Measurements from ENCODE around the gene DIPK1A.
"Not testable (repeated sequence)": the region's sequence is repeated elsewhere in the genome, so short reads cannot be mapped to it uniquely, and the experiment has no call there.

DIPK1A gene

DNA sequence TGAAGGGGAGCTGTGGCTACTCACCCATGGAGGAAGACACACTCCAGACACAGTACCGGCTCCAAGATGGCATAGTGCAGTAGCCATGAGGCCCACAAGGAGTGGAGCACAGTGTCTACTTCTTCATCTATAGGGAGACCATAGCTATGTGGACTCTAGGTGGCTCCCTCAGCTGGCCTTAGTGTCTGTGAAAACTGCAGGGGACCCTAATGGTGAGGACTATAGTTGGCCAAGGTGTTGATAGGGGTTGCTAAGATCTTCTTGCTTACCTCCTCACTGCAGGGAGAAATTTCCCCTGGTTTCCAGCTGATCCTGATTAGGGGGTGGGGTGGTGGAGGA lies 58.9 kb downstream of the DIPK1A start:
- ATAC-seq (ENCODE audit: low read depth) (no peak), DNase-seq (ENCODE audit: low spot score in 2 of 2) (no peak)
- H3K36me3 Mint-ChIP-seq = peaks cover 26% of the 10 kb centered on the region
- H3K27ac Mint-ChIP-seq = no peak overlapping the region
- no peaks in the 10 kb centered on the region for H3K27me3 Mint-ChIP-seq
- H3K9me3 Mint-ChIP-seq = peaks cover 5% of the 10 kb centered on the region
- peaks cover 29% of the 10 kb centered on the region for H3K4me1 Mint-ChIP-seq
- H3K4me3 Mint-ChIP-seq = no peak overlapping the region

DNA sequence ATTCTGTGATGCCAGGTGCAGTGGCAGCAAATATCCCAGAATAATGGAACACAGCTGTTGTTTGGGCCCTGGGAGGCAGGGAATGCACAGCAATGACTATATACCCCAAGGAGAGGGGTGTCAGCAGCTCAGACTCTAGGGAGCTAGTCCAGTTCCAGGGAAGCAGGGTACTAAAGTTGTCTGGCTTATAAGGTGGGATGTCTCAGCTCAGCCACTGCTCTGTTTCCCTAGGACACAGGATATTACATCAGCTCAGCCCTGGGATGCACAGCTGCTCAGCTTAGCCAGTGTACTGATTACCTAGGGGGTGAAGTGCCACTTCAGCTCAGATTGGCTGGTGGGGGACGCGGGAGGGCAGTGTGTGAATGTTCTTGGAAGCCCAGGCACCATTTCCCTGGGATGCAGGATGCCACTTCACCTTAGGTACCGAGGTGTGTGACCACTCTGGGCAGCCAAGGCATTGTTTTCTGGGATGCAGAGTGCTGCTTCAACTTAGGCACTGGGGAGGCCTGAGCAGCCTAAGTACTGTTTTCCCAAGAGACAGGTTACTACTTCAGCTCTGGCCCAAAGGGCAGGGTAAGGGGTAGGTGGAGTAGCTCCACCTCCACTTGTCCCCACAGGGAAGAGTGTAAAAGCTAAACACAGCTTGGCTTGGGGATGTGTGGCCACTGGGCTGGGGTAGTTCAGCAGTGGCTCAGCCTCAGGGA lies 59.4 kb downstream of the DIPK1A start:
- ATAC-seq (ENCODE audit: low read depth) (no peak), DNase-seq (ENCODE audit: low spot score in 2 of 2) (no peak)
- Mint-ChIP-seq H3K4me3 (no peak overlapping the region), H3K36me3 (peaks cover 26% of the 10 kb centered on the region), H3K27ac (no peak overlapping the region), H3K9me3 (peaks cover 5% of the 10 kb centered on the region), H3K27me3 (no peaks in the 10 kb centered on the region), H3K4me1 (peaks cover 29% of the 10 kb centered on the region)

DNA sequence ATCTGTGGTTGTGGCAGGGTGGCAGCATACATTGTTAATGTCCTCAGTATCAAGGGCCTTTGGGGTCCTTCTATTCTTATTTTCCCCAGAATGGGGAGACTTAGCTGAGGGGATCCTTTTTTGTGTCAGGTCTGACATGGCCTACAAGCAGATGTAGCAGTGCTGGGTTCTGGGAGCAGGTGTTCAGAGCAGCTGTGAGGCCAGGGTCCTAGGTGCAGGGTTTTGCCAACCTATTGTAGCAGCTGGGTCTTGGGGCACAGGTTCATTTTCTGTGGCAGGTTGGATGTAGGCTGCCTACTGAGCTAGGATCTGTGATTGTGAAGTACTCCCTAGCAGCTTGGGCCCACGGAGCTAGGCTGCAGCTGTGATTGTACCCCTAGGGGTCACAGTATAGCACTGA lies 60.1 kb downstream of the DIPK1A start:
- no peak for DNase-seq (ENCODE audit: low spot score in 2 of 2)
- Mint-ChIP-seq H3K4me1 (peaks cover 29% of the 10 kb centered on the region), H3K36me3 (peaks cover 25% of the 10 kb centered on the region), H3K27ac (no peak overlapping the region), H3K9me3 (peaks cover 5% of the 10 kb centered on the region), H3K27me3 (no peaks in the 10 kb centered on the region), H3K4me3 (no peak overlapping the region)
- ATAC-seq (ENCODE audit: low read depth) = no peak

DNA sequence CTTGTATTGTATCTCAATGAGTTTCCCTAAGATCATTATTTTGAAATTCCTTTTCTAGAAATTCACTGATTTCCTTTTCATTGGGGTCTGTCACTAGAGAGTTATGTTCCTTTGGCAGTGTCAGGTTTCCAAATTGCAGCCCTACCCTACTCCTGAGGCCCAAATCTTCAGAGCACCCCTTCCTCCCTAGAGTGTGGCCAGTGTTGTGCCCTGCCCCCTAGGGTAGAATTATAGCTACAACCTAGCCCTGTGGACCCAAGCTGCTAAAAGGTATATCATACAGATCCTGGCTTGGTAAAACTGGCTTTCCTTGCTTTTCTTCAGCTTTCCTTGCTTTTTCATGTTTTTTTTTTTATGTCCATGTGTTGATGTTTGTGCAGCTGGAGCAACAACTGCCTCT lies 60.7 kb downstream of the DIPK1A start:
- Mint-ChIP-seq H3K4me1 (peaks cover 31% of the 10 kb centered on the region), H3K4me3 (no peak overlapping the region), H3K27ac (no peak overlapping the region)

DNA sequence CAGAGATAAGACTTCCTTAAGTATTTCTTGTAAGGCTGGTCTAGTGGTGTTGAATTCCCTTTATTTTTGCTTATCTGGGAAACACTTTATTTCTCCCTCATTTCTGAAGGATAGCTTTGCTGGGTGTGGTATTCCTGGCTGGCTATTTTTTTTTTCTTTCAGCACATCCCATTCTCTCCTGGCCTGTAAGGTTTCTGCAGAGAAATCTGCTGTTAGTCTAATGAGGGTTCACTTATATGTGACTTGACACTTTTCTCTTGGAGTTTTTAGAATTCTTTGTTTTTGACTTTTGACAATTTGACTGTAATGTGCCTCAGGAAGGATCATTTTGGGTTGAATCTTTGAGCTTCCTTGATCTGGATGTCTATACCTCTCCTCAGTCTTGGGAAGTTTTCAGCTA lies 61.5 kb downstream of the DIPK1A start:
- H3K4me3 Mint-ChIP-seq = no peak overlapping the region
- peaks cover 5% of the 10 kb centered on the region for H3K9me3 Mint-ChIP-seq
- H3K4me1 Mint-ChIP-seq = peaks cover 28% of the 10 kb centered on the region
- H3K27ac Mint-ChIP-seq = no peak overlapping the region
- ATAC-seq (ENCODE audit: low read depth) (no peak), DNase-seq (ENCODE audit: low spot score in 2 of 2) (no peak)
- no peaks in the 10 kb centered on the region for H3K27me3 Mint-ChIP-seq
- H3K36me3 Mint-ChIP-seq = peaks cover 20% of the 10 kb centered on the region

More for the DNA sequence above, 60.7 kb downstream of the DIPK1A start:
- H3K27me3 Mint-ChIP-seq = no peaks in the 10 kb centered on the region
- ATAC-seq (ENCODE audit: low read depth) (no peak), DNase-seq (ENCODE audit: low spot score in 2 of 2) (no peak)
- peaks cover 24% of the 10 kb centered on the region for H3K36me3 Mint-ChIP-seq
- H3K9me3 Mint-ChIP-seq = peaks cover 5% of the 10 kb centered on the region

DNA sequence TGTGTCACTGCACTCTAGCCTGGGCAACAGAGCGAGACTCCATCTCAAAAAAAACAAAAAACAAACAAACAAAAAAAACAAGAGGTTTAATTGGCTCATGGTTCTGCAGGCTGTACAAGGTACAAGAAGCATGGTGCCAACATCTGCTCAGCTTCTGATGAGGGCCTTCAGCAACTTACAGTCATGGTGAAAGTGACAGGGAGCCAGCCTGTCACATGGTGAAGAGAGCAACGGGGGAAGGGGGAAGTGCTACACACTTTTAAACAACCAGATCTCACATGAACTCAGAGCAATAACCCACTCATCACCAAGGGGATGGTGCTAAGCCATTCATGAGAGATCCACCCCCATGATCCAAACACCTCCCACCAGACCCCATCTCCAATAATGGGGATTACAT lies 63.2 kb downstream of the DIPK1A start:
- Mint-ChIP-seq H3K36me3 (peaks cover 20% of the 10 kb centered on the region), H3K27ac (peak overlapping the region; percentile 41), H3K4me3 (peak overlapping the region; percentile 5), H3K4me1 (peaks cover 24% of the 10 kb centered on the region)
- H3K27me3 Mint-ChIP-seq; H3K9me3 Mint-ChIP-seq; DNase-seq (ENCODE audit: low spot score in 2 of 2): not testable (repeated sequence)
- ATAC-seq (ENCODE audit: low read depth) = peak; percentile 59

DNA sequence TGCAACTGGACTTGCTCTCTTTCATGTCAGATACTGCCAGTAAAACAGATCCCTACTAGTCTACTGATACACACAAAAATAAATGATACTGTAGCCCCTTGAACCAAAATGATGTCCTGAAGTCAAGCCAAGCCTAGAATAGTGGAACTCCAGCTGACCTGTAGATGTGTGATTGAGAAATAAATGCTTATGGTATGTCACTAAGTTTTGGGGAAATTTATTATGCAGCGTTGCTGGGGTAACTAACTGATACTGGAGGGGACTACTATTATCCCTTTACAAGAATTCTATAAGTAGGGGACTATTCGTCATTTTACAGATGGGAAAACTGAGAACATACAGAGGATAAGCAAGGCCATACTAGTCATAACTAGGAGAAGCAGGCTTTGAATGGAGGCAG lies 73.8 kb downstream of the DIPK1A start:
- DNase-seq (ENCODE audit: low spot score in 2 of 2) = no peak
- Mint-ChIP-seq H3K27me3 (no peaks in the 10 kb centered on the region), H3K9me3 (peaks cover 1% of the 10 kb centered on the region), H3K4me1 (peaks cover 24% of the 10 kb centered on the region), H3K4me3 (no peak overlapping the region), H3K27ac (peak overlapping the region; percentile 25), H3K36me3 (peaks cover 1% of the 10 kb centered on the region)
- no peak for ATAC-seq (ENCODE audit: low read depth)

DNA sequence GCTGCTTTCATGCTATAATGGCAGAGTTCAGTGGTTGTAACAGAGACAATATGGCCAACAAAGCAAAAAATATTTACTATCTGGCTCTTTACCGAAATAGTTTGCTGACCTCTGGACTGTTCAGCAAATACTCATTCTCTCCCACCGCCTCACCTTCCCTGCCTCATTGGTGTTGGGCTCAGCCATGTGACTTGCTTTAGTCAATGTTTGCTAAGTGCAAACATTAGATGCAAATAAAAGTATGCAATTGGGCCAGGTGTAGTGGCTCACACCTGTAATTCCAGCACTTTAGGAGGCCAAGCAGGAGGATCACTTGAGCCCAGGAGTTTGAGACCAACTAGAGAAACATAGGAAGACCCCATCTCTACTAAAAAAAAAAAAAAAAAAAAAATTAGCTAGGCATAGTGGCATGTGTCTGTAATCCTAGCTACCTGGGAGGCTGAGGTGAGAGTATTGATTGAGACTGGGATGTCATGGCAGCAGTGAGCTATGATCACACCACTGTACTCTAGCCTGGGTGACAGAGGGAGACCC lies 74.3 kb downstream of the DIPK1A start:
- ATAC-seq (ENCODE audit: low read depth) = no peak
- H3K27ac Mint-ChIP-seq = peak overlapping the region; percentile 25
- H3K4me3 Mint-ChIP-seq = no peak overlapping the region
- H3K27me3 Mint-ChIP-seq = no peaks in the 10 kb centered on the region
- DNase-seq (ENCODE audit: low spot score in 2 of 2) = no peak
- H3K36me3 Mint-ChIP-seq = peaks cover 4% of the 10 kb centered on the region
- H3K4me1 Mint-ChIP-seq = peaks cover 27% of the 10 kb centered on the region
- H3K9me3 Mint-ChIP-seq = peaks cover 1% of the 10 kb centered on the region

DNA sequence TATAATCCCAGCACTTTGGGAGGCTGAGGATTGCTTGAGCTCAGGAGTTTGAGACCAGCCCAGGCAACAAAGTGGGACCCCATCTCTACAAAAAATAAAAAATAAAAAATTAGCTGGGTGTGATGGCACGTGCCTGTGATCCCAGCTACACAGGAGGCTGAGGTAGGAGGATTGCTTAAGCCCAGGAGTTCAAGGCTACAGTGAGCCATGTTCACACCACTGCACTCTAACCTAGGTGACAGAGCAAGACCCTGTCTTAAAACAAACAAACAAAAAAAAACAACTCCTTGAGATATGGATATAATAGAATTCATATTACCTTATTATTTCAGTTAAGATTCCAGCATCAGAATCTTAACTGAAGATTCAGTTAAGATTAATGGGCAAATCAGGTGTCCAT lies 77.1 kb downstream of the DIPK1A start:
- DNase-seq (ENCODE audit: low spot score in 2 of 2) (no peak), ATAC-seq (ENCODE audit: low read depth) (no peak)
- peaks cover 5% of the 10 kb centered on the region for H3K36me3 Mint-ChIP-seq

DNA sequence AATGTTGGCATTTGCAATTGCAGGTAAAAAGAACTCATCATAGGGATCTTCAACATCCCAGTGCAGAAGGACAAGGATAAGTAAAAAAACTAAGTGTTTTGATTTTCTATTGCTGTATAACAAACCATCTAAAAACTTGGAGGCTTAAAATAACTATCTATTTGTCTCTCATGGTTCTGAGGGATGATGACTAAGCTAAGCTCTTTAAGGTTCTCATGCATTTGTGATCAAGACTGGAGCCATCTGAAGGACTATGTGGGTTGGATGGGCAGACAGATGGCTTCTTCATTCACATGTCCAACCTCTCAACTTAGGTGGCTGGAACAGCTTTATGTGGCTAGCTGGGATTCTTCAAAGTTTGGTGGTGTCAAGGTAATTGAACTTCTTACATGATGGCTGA lies 78.0 kb downstream of the DIPK1A start:
- Mint-ChIP-seq H3K27ac (peak overlapping the region; percentile 75), H3K9me3 (no peaks in the 10 kb centered on the region), H3K27me3 (no peaks in the 10 kb centered on the region), H3K36me3 (peaks cover 4% of the 10 kb centered on the region), H3K4me1 (peaks cover 29% of the 10 kb centered on the region), H3K4me3 (no peak overlapping the region)
- ATAC-seq (ENCODE audit: low read depth) (no peak), DNase-seq (ENCODE audit: low spot score in 2 of 2) (no peak)

More for the DNA sequence above, 77.1 kb downstream of the DIPK1A start:
- H3K27me3 Mint-ChIP-seq = no peaks in the 10 kb centered on the region
- peaks cover 1% of the 10 kb centered on the region for H3K9me3 Mint-ChIP-seq
- H3K27ac Mint-ChIP-seq = peak overlapping the region; percentile 75
- H3K4me3 Mint-ChIP-seq = no peak overlapping the region
- H3K4me1 Mint-ChIP-seq = peaks cover 29% of the 10 kb centered on the region

DNA sequence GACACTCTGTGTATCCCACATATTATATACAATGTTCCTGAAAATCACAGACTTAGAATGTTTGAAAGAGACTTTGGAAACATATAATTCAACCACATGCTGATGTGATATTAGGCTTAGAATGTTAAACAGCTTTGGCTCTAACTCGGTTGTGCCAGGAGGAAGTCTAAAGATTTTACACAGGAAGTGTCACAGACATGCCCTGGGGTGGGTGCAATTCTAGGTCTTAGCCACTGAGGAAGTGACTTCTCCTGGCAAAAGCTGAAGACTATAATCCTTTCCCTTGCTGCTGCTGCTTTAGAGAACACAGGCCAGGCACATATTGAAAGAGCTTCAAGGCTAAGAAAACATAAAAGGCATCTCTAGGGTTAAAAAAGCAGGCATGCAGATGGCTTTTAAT lies 78.4 kb downstream of the DIPK1A start:
- H3K27me3 Mint-ChIP-seq = no peaks in the 10 kb centered on the region

DNA sequence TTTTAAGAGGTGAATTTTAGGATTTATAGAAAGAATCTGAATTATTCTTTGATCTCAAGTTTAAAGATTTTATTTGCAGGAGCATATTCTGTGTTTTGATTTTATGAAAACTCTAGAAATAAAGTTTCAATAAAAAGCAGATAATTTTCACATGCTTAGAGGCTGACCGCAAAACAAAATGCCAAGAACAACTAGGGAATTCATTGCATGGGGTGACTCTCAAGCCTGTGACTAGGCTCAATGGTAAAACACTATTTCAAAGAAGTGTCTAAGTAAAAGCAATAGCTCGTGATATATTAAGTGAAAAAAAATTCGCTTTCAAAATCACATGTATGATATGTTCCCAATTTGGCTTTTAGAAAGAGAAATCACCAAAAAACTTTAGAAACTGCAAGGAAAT lies 79.9 kb downstream of the DIPK1A start:
- H3K4me1 Mint-ChIP-seq = peaks cover 27% of the 10 kb centered on the region
- no peak overlapping the region for H3K4me3 Mint-ChIP-seq
- H3K9me3 Mint-ChIP-seq = no peaks in the 10 kb centered on the region
- no peak for ATAC-seq (ENCODE audit: low read depth)
- H3K27me3 Mint-ChIP-seq = no peaks in the 10 kb centered on the region
- peaks cover 4% of the 10 kb centered on the region for H3K36me3 Mint-ChIP-seq
- DNase-seq (ENCODE audit: low spot score in 2 of 2) = no peak
- no peak overlapping the region for H3K27ac Mint-ChIP-seq

More for the DNA sequence above, 78.4 kb downstream of the DIPK1A start:
- peak overlapping the region; percentile 24 for H3K27ac Mint-ChIP-seq
- H3K4me1 Mint-ChIP-seq = peaks cover 28% of the 10 kb centered on the region
- H3K36me3 Mint-ChIP-seq = peaks cover 4% of the 10 kb centered on the region
- H3K9me3 Mint-ChIP-seq = no peaks in the 10 kb centered on the region
- H3K4me3 Mint-ChIP-seq = no peak overlapping the region
- DNase-seq (ENCODE audit: low spot score in 2 of 2) = peak in 1 of 2 donors; percentile 7
- ATAC-seq (ENCODE audit: low read depth) = peak; percentile 89

DNA sequence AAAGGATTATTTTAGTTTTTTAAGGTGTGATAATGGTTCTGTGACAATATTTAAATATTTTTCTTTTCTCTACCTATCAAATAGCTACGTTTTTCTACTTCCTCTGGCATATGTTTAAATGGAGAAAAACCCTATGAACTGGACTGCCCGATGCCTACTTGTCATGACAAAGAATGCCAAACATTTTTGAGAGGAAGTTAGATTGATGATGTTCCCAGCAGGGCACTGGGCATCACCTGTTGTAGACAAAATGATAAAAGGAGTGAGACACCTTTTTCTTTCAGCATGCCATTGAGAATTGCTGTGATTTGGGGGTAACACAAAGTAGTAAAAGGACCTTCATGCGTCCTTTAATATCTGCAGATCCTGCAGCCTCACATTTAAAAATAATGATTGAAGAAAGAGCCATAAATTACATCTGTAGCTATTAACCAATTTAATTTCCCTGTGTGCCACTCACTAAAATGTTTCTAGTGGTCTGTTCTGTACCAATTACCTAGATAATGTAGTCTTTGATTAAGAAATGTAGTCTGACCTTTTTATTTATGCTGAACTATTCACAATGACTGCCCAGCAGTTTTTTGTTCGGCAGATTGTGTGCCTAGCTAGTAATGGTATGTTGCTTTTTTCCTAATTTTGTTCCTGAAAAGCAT lies 81.8 kb downstream of the DIPK1A start:
- DNase-seq (ENCODE audit: low spot score in 2 of 2) = no peak
- H3K36me3 Mint-ChIP-seq = peaks cover 14% of the 10 kb centered on the region
- peaks cover 28% of the 10 kb centered on the region for H3K4me1 Mint-ChIP-seq
- H3K27me3 Mint-ChIP-seq = no peaks in the 10 kb centered on the region
- H3K4me3 Mint-ChIP-seq = no peak overlapping the region
- H3K9me3 Mint-ChIP-seq = no peaks in the 10 kb centered on the region
- peak overlapping the region; percentile 50 for H3K27ac Mint-ChIP-seq
- no peak for ATAC-seq (ENCODE audit: low read depth)

DNA sequence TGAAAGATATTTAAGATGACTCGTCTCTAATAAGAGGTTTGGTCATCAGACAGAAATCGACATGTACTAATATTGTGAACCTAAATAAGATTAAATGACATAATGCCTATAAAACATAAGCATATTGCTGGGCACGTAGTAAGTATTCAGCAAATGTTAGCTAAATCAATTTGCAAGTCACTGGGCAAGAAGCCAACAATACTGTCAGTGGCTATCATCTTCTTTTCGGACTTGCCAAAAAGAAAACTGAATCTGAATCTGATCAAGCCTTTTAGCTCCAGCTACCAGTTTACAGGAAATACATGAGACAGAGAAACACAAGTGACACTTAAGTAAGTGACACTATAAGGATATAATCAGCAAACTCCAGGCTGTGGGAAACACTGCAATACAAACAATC lies 83.5 kb downstream of the DIPK1A start:
- Mint-ChIP-seq H3K27me3 (no peaks in the 10 kb centered on the region), H3K4me3 (no peak overlapping the region), H3K36me3 (peaks cover 17% of the 10 kb centered on the region), H3K4me1 (peaks cover 16% of the 10 kb centered on the region), H3K27ac (no peak overlapping the region), H3K9me3 (no peaks in the 10 kb centered on the region)
- ATAC-seq (ENCODE audit: low read depth) (no peak), DNase-seq (ENCODE audit: low spot score in 2 of 2) (no peak)

All from memory B cell (primary cell).